A673 (cell line): ENCODE data around the gene DUS3L. TPM values are rescaled to one million over a fixed set of nuclear protein-coding genes. Genes with fewer than 3 reads are reported as not detected.

Source experiments
- BruUV-seq: library from RNA; stranded (reverse); fragments of 400-500 nt; replicated peaks from 2 replicates; lab custom pipeline; 2021; lab: Mats Ljungman, UMichigan
- CTCF ChIA-PET: fragments of 300-600 bp; sonication (Branson Sonifier 250); formaldehyde crosslinking; loops from one replicate; lab custom pipeline; 2022; ENCODE audit warnings: antibody characterized with exemption; lab: Charles Lee
- POLR2A ChIA-PET: fragments of 300-600 bp; sonication (Branson Sonifier 250); formaldehyde crosslinking; loops from one replicate; lab custom pipeline; 2022; ENCODE audit warnings: antibody characterized with exemption; ENCODE audit not compliant: low non-redundant PET; lab: Charles Lee
- DNase-seq: peaks from one replicate; pipeline ENCODE4 v3.0.0-alpha.2; 2015; ENCODE audit warnings: low spot score
- H3K27ac ChIP-seq: fragments of 200-600 bp; sonication (generic); 2 replicates; pipeline ENCODE4 v1.5.1; 2016; ENCODE audit warnings: mixed run types, low read depth, mild to moderate bottlenecking, mixed read lengths, antibody characterized with exemption, low read length; ENCODE audit not compliant: poor library complexity, severe bottlenecking
- H3K27me3 ChIP-seq: fragments of 200-600 bp; sonication (generic); replicated peaks from 2 replicates; pipeline ENCODE4 v1.6.1; 2017; ENCODE audit warnings: mixed run types, low read depth, mild to moderate bottlenecking, mixed read lengths, antibody characterized with exemption, low read length; ENCODE audit not compliant: insufficient read depth, poor library complexity
- H3K36me3 ChIP-seq: fragments of 200-600 bp; sonication (generic); 2 replicates; pipeline ENCODE4 v1.6.1; 2016; ENCODE audit warnings: mixed run types, mild to moderate bottlenecking, mixed read lengths, antibody characterized with exemption, low read length; ENCODE audit not compliant: insufficient read depth, poor library complexity, severe bottlenecking
- H3K4me1 ChIP-seq: fragments of 200-600 bp; sonication (generic); 2 replicates; pipeline ENCODE4 v1.6.1; 2017; ENCODE audit warnings: mixed run types, mild to moderate bottlenecking, mixed read lengths, antibody characterized with exemption, low read length; ENCODE audit not compliant: insufficient read depth, poor library complexity, severe bottlenecking
- H3K4me3 ChIP-seq: fragments of 200-600 bp; sonication (generic); 2 replicates; pipeline ENCODE4 v1.5.1; 2016; ENCODE audit warnings: low read depth, mixed run types, mild to moderate bottlenecking, mixed read lengths, low read length; ENCODE audit not compliant: poor library complexity, severe bottlenecking
- H3K9me3 ChIP-seq: fragments of 200-600 bp; sonication (generic); 2 replicates; pipeline ENCODE4 v1.6.1; 2016; ENCODE audit warnings: mixed run types, low read depth, mild to moderate bottlenecking, mixed read lengths, antibody characterized with exemption, low read length; ENCODE audit not compliant: poor library complexity, severe bottlenecking
- CTCF ChIP-seq: fragments of 300-800, 200-600 bp; sonication (generic); conservative IDR thresholded peaks from 2 replicates; pipeline ENCODE4 v1.5.1; 2017; ENCODE audit warnings: low read depth, mild to moderate bottlenecking, antibody characterized with exemption, low read length, moderate library complexity, mixed read lengths
- EZH2 ChIP-seq: fragments of 200-600 bp; sonication (generic); IDR thresholded peaks from 2 replicates; pipeline ENCODE4 v1.6.1; 2017; ENCODE audit warnings: borderline replicate concordance, low read depth, mild to moderate bottlenecking, mixed read lengths, antibody characterized with exemption, low read length; ENCODE audit not compliant: poor library complexity, severe bottlenecking
- intact Hi-C: fragments of 100-400 bp; cut with micrococcal nuclease; formaldehyde crosslinking; loops from one replicate; pipeline ENCODE4 v1.10.0; 2022; ENCODE audit not compliant: unreplicated experiment
- total RNA-seq: library from RNA; stranded (reverse); gene quantifications from 2 replicates; pipeline ENCODE4 v1.2.3, GENCODE V29; 2021

Gene DUS3L
- total RNA-seq, 1 experiment from 2014 or later = 85.3 TPM

- Histone ChIP-seq H3K27me3 (no peaks in the 10 kb centered on the region), H3K36me3 (peaks cover 49% of the 10 kb centered on the region), H3K9me3 (no peaks in the 10 kb centered on the region), H3K4me1 (peaks cover 7% of the 10 kb centered on the region), H3K27ac (no peak overlapping the region), H3K4me3 (no peak overlapping the region)
- intact Hi-C loops = no loop called here
- TF ChIP-seq CTCF (no peak), EZH2 (no peak)
- ChIA-PET POLR2A (no interaction called here), CTCF (no interaction called here)
- no TSS peak for BruUV-seq
- DNase-seq = no peak
These were observed 4.2 kb downstream of the DUS3L start for GRCh38 chr19:5786593-5787408.

DNA sequence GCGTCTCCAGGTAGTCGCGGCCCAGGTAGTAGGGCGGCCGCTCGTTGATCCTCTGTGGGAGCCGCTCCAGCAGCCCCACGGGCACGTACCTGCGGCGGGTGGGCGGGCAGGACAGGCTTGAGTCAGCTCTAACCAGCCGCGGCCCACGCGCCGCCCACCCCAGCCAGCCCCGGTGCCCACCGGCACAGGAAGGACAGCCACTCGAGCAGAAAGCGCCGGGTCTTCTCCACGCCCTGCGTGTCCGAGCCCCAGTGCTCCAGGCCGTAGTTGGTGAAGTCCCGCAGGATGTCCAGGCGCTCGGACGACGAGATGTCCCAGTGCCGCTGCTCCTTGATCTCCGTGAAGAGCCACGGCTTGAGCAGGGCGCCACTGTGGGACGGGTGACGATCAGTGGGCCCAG lies 5.5 kb downstream of the DUS3L start:
- intact Hi-C loops = no loop called here
- BruUV-seq = no TSS peak
- peaks cover 49% of the 10 kb centered on the region for H3K36me3 ChIP-seq
- H3K4me3 ChIP-seq = no peak overlapping the region
- no peak for DNase-seq
- no peaks in the 10 kb centered on the region for H3K9me3 ChIP-seq
- H3K27me3 ChIP-seq = no peaks in the 10 kb centered on the region
- H3K27ac ChIP-seq = no peak overlapping the region
- H3K4me1 ChIP-seq = peaks cover 7% of the 10 kb centered on the region
- ChIA-PET CTCF (no interaction called here), POLR2A (no interaction called here)
- no peak for TF ChIP-seq EZH2
- no peak for TF ChIP-seq CTCF

- CTCF ChIA-PET = no interaction called here
- H3K27ac ChIP-seq = no peak within 1 kb of the TSS
- H3K4me3 ChIP-seq = no peak within 1 kb of the TSS
- intact Hi-C loops = no loop called here
- peaks cover under 1% of the 10 kb centered on the region for H3K4me1 ChIP-seq
- no peak for TF ChIP-seq EZH2
- no peak for TF ChIP-seq CTCF
- DNase-seq = no peak
- H3K36me3 ChIP-seq = peaks cover 43% of the 10 kb centered on the region
- BruUV-seq = no TSS peak
- H3K9me3 ChIP-seq = no peaks in the 10 kb centered on the region
- H3K27me3 ChIP-seq = no peaks in the 10 kb centered on the region
- POLR2A ChIA-PET = no interaction called here
These were observed 6.3 kb downstream of the DUS3L start, which contains the start of gene PRR22 for GRCh38 chr19:5784581-5785147. Gene PRR22, minus strand, starts transcription at chr19:5784746. Its CDS starts 86 bp downstream, at chr19:5784660.
